ENCODE measurements around the gene OR8D1.
"Not testable (repeated sequence)": the region's sequence is repeated elsewhere in the genome, so short reads cannot be mapped to it uniquely, and the experiment has no call there.

The OR8D1 gene

GRCh38 chr11:124310721-124311120 lies 3.0 kb downstream of the OR8D1 start:
- ATAC-seq: no peak
- Mint-ChIP-seq H3K4me3 (no peak overlapping the region), H3K36me3 (ENCODE audit: low read depth) (no peaks in the 10 kb centered on the region), H3K4me1 (no peaks in the 10 kb centered on the region), H3K27ac (no peak overlapping the region), H3K27me3 (peaks cover 7% of the 10 kb centered on the region), H3K9me3 (no peaks in the 10 kb centered on the region)
- no peak for DNase-seq

- Mint-ChIP-seq H3K4me1 (no peaks in the 10 kb centered on the region), H3K36me3 (ENCODE audit: low read depth) (no peaks in the 10 kb centered on the region), H3K4me3 (no peak overlapping the region), H3K9me3 (no peaks in the 10 kb centered on the region), H3K27me3 (peaks cover 6% of the 10 kb centered on the region), H3K27ac (no peak overlapping the region)
- ATAC-seq: no peak
- DNase-seq: no peak
These were observed 6.7 kb downstream of the OR8D1 start for GRCh38 chr11:124307093-124307492.

- H3K27me3 Mint-ChIP-seq: peaks cover 2% of the 10 kb centered on the region
- H3K27ac Mint-ChIP-seq: no peak overlapping the region
- ATAC-seq (no peak), DNase-seq (no peak)
- H3K9me3 Mint-ChIP-seq: no peaks in the 10 kb centered on the region
- no peaks in the 10 kb centered on the region for H3K4me1 Mint-ChIP-seq
- H3K36me3 Mint-ChIP-seq (ENCODE audit: low read depth): no peaks in the 10 kb centered on the region
- no peak overlapping the region for H3K4me3 Mint-ChIP-seq
These were observed 11.2 kb downstream of the OR8D1 start for GRCh38 chr11:124302347-124303125.

- Mint-ChIP-seq H3K4me3 (no peak overlapping the region), H3K4me1 (no peaks in the 10 kb centered on the region), H3K27ac (no peak overlapping the region), H3K27me3 (peaks cover 2% of the 10 kb centered on the region), H3K9me3 (no peaks in the 10 kb centered on the region), H3K36me3 (ENCODE audit: low read depth) (no peaks in the 10 kb centered on the region)
- DNase-seq (no peak), ATAC-seq (no peak)
These were observed 12.2 kb downstream of the OR8D1 start for GRCh38 chr11:124301548-124301947.

- DNase-seq (no peak), ATAC-seq (no peak)
- no peak overlapping the region for H3K4me3 Mint-ChIP-seq
- peaks cover 2% of the 10 kb centered on the region for H3K27me3 Mint-ChIP-seq
- no peaks in the 10 kb centered on the region for H3K4me1 Mint-ChIP-seq
- H3K9me3 Mint-ChIP-seq: no peaks in the 10 kb centered on the region
- H3K27ac Mint-ChIP-seq: no peak overlapping the region
- no peaks in the 10 kb centered on the region for H3K36me3 Mint-ChIP-seq (ENCODE audit: low read depth)
These were observed 15.8 kb downstream of the OR8D1 start for GRCh38 chr11:124297921-124298320.

- DNase-seq: no peak
- H3K4me3 Mint-ChIP-seq: no peak overlapping the region
- H3K9me3 Mint-ChIP-seq: no peaks in the 10 kb centered on the region
- ATAC-seq: no peak
- H3K4me1 Mint-ChIP-seq: no peaks in the 10 kb centered on the region
- H3K27me3 Mint-ChIP-seq: peaks cover 6% of the 10 kb centered on the region
- no peak overlapping the region for H3K27ac Mint-ChIP-seq
- no peaks in the 10 kb centered on the region for H3K36me3 Mint-ChIP-seq (ENCODE audit: low read depth)
These were observed 17.7 kb downstream of the OR8D1 start for GRCh38 chr11:124296016-124296415.

GRCh38 chr11:124294687-124295086 lies 19.1 kb downstream of the OR8D1 start:
- Mint-ChIP-seq H3K36me3 (ENCODE audit: low read depth) (no peaks in the 10 kb centered on the region), H3K27ac (no peak overlapping the region), H3K4me3 (no peak overlapping the region), H3K27me3 (peaks cover 6% of the 10 kb centered on the region), H3K4me1 (no peaks in the 10 kb centered on the region), H3K9me3 (no peaks in the 10 kb centered on the region)
- DNase-seq: no peak
- no peak for ATAC-seq

GRCh38 chr11:124285610-124286344 lies 28.0 kb downstream of the OR8D1 start:
- Mint-ChIP-seq H3K27me3 (peaks cover 2% of the 10 kb centered on the region), H3K4me3 (no peak overlapping the region), H3K36me3 (ENCODE audit: low read depth) (no peaks in the 10 kb centered on the region), H3K27ac (no peak overlapping the region), H3K9me3 (peaks cover 5% of the 10 kb centered on the region), H3K4me1 (no peaks in the 10 kb centered on the region)
- ATAC-seq (no peak), DNase-seq (no peak)

GRCh38 chr11:124278261-124278660 lies 35.5 kb downstream of the OR8D1 start:
- Mint-ChIP-seq H3K27me3 (peaks cover 3% of the 10 kb centered on the region), H3K4me3 (no peak overlapping the region), H3K36me3 (ENCODE audit: low read depth) (no peaks in the 10 kb centered on the region), H3K4me1 (peaks cover 11% of the 10 kb centered on the region), H3K27ac (no peak overlapping the region), H3K9me3 (peaks cover 9% of the 10 kb centered on the region)
- DNase-seq (no peak), ATAC-seq (no peak)

- Mint-ChIP-seq H3K9me3 (peaks cover 9% of the 10 kb centered on the region), H3K4me1 (peaks cover 11% of the 10 kb centered on the region), H3K36me3 (ENCODE audit: low read depth) (no peaks in the 10 kb centered on the region), H3K4me3 (no peak overlapping the region), H3K27ac (no peak overlapping the region), H3K27me3 (peaks cover 3% of the 10 kb centered on the region)
- ATAC-seq: no peak
- DNase-seq: no peak
These were observed 35.9 kb downstream of the OR8D1 start for GRCh38 chr11:124277804-124278203.

- DNase-seq (no peak), ATAC-seq (peak; percentile 8)
- peaks cover 11% of the 10 kb centered on the region for H3K4me1 Mint-ChIP-seq
- peaks cover 3% of the 10 kb centered on the region for H3K27me3 Mint-ChIP-seq
- no peak overlapping the region for H3K27ac Mint-ChIP-seq
- no peaks in the 10 kb centered on the region for H3K36me3 Mint-ChIP-seq (ENCODE audit: low read depth)
- H3K4me3 Mint-ChIP-seq: no peak overlapping the region
- peaks cover 9% of the 10 kb centered on the region for H3K9me3 Mint-ChIP-seq
These were observed 36.5 kb downstream of the OR8D1 start for GRCh38 chr11:124277207-124277606.

GRCh38 chr11:124276081-124276480 lies 37.7 kb downstream of the OR8D1 start:
- ATAC-seq (peak; percentile 83), DNase-seq (no peak)
- H3K4me1 Mint-ChIP-seq: peaks cover 11% of the 10 kb centered on the region
- no peak overlapping the region for H3K4me3 Mint-ChIP-seq
- no peaks in the 10 kb centered on the region for H3K36me3 Mint-ChIP-seq (ENCODE audit: low read depth)
- no peak overlapping the region for H3K27ac Mint-ChIP-seq
- peaks cover 3% of the 10 kb centered on the region for H3K27me3 Mint-ChIP-seq
- peaks cover 9% of the 10 kb centered on the region for H3K9me3 Mint-ChIP-seq

GRCh38 chr11:124274000-124274399 lies 39.7 kb downstream of the OR8D1 start:
- DNase-seq (no peak), ATAC-seq (no peak)
- Mint-ChIP-seq H3K4me1 (peaks cover 11% of the 10 kb centered on the region), H3K36me3 (ENCODE audit: low read depth) (no peaks in the 10 kb centered on the region), H3K4me3 (no peak overlapping the region), H3K27ac (no peak overlapping the region), H3K27me3 (no peaks in the 10 kb centered on the region), H3K9me3 (no peaks in the 10 kb centered on the region)

GRCh38 chr11:124270886-124271285 lies 42.9 kb downstream of the OR8D1 start:
- ATAC-seq; H3K9me3 Mint-ChIP-seq; H3K4me1 Mint-ChIP-seq; DNase-seq; H3K4me3 Mint-ChIP-seq; H3K27me3 Mint-ChIP-seq; H3K27ac Mint-ChIP-seq; H3K36me3 Mint-ChIP-seq (ENCODE audit: low read depth): not testable (repeated sequence)

GRCh38 chr11:124265041-124265440 lies 48.7 kb downstream of the OR8D1 start:
- not testable (repeated sequence) for ATAC-seq; H3K27me3 Mint-ChIP-seq; H3K4me1 Mint-ChIP-seq; DNase-seq; H3K9me3 Mint-ChIP-seq; H3K36me3 Mint-ChIP-seq (ENCODE audit: low read depth); H3K27ac Mint-ChIP-seq; H3K4me3 Mint-ChIP-seq
